ENCODE measurements around the gene PTPN1.
A peak's percentile ranks its signal among the peaks of the same experiment; 100 is the strongest.
"Not testable (repeated sequence)": the region's sequence is repeated elsewhere in the genome, so short reads cannot be mapped to it uniquely, and the experiment has no call there.

The PTPN1 gene

DNA sequence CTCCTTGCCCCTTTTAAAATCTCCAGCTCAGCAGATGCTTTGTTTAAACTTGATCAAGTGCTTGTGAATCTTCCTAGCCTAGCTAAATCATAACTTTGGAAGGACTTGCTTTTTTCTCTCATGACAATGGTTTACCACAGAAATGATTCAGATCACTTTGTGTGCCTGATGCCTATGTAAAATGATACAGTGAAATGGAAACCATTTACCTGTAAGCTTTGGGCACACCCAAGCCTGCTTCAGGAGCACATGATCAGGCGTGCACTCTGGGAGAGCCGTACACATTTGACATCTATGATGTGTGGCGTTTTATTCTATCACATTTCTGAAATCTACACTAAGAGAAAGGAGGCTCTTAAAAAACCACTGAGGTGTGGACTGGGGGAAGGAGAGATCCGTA, 41.1 kb downstream of the PTPN1 start:
- intact Hi-C loops (cut with DNase I), result no loop called here
- no peak for DNase-seq

DNA sequence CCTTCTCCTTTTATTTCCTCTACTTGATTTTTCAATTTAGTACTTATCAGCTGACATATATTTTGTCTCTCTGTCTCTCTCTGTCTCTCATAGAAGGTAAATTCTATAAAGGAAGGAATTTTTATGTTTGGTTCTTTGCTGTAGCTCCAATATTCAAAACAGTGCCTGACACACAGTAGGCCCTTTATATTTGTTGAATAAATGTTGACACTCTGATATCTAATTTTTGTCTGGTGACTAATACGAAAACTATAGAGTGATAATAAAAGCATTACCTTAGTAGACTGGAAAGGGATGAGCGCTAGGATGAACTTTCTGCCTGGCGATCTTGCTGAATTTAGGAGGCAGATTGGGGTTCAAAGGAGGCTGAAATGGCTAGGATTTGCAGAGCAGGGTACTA, 42.8 kb downstream of the PTPN1 start:
- DNase-seq, result no peak
- intact Hi-C loops (cut with DNase I), result no loop called here

DNA sequence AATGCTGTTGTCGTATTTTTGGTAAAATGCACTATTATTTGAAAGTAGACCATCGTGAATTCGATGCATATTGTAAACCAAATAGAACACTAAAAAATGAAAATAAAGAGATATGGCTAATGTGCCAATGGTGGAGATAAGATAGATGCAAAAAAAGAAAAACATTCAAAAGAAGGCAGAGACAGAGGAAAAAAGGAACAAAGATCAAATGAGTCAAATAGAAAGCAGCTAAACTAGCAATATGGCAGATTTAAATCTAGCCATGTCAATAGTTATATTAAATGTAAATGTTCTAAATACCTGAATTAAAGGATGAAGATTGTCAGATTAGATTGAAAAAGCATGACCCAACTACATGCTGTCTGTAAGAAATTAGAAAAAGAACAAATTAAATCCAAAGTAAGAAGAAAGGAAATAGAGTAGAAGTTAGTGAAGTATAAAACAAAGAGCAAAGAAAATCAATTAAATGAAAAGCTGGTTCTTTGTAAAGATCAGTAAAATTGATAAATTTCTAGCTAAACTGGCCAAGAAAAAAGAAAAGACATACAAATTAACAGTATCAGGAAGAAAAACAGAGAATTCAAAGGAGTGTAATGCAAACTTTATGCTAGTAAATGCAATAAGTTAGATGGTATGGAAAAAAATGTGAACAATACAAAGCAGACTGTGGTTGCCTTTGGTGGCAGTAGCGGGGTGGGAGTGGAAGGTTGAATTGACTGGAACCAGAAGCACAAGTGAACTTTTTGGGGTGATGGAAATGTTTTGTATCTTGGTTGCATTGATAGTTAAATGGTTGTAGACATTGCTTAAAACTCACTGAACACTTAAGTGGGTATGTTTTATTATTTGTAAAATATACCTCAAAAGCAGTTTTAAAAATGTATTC, 44.8 kb downstream of the PTPN1 start:
- intact Hi-C loops (cut with DNase I), result no loop called here
- no peak for DNase-seq

DNA sequence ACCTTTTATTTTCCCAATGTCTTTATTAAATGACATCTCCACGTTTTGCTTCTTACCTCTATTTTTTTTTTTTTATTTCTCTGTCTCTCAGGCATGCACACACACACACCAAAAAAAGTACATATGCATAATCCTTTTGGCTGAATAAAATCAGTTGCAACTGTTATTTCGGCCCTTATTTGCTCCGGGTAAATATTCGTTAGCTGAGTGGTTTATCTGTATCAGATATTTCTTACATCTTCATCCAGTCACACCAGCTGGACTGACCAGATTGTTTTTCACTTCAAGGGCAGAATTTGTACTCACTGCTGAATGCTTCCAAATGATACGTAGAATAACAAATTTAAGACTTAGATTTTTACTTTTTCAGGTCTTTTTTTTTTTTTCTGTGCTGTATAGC, 45.5 kb downstream of the PTPN1 start:
- intact Hi-C loops (cut with DNase I), result no loop called here
- DNase-seq, result no peak

DNA sequence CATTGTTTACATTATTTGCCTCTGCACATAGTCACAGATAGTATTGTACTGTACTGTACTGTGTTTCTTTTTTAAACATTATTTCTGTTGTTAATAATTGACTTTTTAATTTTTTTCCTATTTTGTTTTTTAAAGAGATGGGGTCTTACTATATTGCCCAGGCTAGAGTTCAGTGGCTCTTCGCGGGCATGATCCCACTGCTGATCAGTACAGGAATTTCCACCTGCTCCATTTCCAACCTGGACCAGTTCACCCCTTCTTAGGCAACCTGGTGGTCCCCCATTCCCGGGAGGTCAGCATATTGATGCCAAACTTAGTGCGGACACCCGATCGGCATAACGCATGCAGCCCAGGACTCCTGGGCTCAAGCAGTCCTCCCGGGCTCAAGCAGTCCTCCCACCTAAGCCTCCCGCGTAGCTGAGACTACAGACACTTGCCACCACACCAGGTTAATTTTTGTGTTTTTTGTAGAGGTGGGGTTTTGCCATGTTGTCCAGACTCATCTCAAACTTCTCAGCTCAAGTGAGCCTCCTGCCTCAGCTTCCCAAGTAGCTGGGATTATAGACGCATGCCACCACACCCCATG, 47.5 kb downstream of the PTPN1 start:
- no peak for DNase-seq
- intact Hi-C loops (cut with DNase I), result no loop called here

DNA sequence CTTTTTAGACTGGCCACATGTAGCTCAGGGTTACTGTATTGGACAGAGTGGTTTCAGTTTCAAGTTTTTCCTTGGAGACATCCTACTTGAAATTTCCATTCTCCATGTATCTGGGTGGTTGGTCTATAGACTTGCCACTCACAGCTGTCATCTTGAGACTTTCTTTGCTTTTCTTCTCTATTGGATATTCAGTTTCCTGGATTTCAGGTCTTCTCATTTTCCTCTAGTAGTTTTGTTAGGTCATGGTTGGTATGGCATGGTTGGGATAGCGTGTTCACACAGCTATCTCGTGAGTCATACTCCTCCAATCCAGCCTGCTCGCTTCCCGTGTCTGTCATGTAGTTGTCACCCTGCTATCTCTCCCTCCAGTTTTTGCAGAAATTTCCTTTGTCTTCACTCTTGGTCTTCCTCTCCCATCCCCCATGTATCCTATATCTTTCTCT, 48.3 kb downstream of the PTPN1 start:
- DNase-seq, result no peak
- intact Hi-C loops (cut with DNase I), result no loop called here

DNA sequence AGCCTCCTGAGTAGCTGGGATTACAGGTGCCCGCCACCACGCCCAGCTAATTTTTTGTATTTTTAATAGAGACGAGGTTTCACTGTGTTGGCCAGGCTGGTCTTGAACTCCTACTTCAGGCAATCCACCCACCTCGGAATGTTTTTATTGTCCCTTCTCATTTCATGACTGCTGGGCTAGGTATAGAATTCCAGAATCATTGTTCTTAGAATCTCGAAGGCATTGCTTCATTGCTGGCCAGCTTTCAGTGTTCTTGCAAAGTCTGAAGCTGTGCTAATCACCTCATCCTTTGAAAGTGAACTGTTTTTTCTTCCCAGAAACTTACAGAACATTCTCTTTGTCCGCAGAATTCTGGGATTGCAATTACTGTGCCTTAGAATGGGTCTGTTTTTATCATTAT, 49.0 kb downstream of the PTPN1 start:
- DNase-seq, result no peak
- intact Hi-C loops (cut with DNase I), result no loop called here

DNA sequence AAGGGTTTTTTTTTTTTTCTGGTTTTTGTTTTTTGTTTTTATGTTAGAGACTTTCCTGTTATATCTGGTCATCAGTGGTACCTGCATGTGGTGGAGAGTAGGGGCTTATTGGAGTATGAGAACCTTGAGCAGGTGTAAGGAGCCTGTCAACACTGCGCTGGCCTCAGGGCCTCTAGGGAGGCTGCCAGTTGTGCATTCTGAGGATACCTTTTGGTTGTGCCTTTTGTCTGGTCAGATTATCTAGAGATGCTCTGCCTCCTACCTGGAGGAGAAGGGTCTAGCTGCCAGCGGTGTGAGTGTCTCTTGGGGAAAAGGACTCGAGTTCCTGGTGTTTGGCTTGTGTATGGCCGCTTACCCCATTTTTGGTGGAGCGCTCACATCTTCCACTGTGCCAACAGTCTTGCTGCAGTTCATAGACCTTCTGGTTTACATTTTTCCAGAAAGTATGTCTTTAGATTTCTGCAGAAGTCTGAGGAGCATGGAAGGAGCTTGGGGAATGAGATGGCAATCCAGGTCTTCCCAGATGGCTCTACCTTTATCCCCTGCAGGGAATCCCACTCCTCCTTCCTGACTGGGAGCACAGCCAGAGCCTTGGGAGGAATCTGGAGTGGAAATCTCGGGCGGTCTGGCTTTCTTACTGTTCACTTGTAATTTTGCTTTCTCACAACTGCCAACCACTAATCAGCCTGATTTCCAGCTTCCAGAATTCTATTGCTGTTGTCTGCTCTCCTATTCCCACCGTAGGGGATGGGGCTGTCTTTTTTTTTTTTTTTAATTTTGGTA, 49.9 kb downstream of the PTPN1 start:
- intact Hi-C loops (cut with DNase I), result no loop called here
- no peak for DNase-seq

DNA sequence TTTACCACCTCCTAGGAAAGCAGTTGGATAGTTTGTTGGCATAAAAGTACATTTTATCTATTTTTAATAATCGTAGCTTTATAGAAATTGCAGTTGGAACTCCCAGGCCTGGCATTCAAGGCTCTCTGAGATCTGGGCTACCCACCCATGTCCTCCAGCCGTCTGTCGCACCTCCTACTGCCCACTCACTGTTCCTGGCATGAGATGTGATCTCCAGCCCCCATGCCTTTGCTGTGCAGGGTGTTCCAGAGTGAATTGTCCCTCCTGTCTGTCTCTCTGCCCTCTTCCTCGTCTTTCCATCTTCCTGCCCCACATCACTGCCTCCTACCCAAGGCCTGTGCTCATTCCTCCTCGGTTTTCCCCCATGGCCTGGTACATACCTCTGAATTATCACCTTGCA, 50.7 kb downstream of the PTPN1 start:
- peak in 8 of 10 donors; percentile 46 to 93 (median 53) for DNase-seq
- intact Hi-C loops (cut with DNase I), result no loop called here

DNA sequence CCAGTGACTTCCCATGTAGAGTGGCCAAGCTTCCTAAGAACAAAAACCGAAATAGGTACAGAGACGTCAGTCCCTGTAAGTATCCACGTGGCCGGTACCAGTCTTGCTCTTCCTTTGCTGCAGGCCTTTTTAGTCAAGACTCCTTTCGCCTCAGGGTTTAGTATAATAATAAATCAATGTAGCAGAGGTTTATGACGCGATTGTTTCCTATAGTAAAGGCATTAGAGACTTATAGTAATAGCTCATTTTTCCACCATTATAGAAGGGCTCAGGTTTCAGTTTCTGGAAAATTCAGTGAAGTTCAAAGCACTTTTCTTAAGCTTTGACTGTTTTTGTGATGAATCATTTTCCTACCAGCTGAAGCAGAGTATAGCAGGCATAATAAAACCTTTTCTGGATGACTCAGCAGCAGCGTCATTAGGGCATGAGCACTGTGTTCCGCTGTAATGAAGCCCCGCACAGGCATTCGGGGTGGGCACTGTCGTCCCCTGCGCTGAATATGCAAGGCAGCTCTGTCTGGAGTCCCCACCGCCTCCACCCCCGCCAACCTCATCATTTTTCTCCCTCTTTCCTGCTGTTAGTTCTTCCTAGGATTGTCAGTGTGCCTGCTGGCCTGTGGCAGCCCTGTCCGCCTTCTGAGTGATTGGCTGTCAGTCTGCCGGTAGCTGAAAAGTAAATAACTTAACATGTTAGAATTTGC, 51.3 kb downstream of the PTPN1 start:
- DNase-seq, result peak in 6 of 10 donors; percentile 46 to 91 (median 78)
- intact Hi-C loops (cut with DNase I), result no loop called here

DNA sequence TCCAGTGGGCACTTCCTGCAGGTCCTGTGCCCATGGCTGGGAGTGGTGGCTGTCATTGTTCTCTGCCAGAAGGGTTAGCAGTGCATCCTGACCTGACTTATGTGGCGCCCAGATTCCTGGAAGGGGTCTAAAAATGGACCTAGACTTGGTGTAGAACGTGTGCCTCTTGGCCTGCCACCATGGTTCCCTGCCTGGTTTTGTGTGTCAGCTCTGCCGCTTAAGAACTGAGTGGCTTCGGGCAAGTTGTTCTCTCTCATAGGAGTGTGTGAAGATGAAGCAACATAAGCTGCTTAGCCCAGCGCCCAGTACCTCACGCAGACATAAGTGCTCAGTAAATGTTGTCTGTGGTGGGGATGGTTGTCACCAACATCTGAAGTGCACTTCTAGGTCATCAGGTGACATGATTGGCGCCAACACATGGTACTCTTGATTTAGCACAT, 52.1 kb downstream of the PTPN1 start:
- intact Hi-C loops (cut with DNase I), result no loop called here
- DNase-seq, result peak in 1 of 10 donors; percentile 27

DNA sequence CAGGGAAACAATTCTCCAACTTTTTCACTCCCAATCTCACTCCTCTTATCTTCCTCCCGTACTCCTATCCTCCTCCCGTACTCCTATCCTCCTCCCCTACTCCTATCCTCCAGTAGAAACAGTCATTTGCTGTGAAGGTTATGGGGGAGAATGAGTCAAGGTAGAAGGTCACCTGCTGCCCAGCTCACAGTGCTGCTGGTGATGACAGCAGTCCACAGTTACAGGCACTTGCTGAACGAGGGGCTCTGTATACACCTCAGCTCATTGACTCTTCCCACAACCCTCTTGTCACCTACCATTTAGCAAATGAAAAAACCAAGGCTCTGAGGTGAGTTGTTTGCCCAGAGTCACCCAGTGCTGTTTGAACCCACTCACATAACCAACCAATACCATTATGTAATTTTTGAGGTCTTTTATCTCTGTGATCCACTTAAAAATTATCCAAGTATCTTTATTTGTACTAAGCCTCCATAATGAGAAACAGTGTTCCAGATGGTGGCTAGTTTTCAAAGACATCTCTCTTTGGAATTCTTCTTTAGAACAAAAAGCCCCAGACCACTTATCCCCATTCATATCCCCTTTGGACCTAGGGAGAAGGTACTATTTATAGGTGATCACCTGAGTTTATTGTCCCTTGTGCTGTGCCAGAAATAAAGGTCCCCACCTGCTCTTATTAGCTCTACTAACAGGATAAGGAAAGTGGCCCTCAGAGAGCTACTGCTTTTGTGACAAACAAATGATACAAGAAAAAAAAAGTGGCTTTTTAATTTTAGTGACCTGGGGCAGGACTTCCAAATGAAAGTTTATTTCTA, 53.2 kb downstream of the PTPN1 start:
- intact Hi-C loops (cut with DNase I), result no loop called here
- no peak for DNase-seq

DNA sequence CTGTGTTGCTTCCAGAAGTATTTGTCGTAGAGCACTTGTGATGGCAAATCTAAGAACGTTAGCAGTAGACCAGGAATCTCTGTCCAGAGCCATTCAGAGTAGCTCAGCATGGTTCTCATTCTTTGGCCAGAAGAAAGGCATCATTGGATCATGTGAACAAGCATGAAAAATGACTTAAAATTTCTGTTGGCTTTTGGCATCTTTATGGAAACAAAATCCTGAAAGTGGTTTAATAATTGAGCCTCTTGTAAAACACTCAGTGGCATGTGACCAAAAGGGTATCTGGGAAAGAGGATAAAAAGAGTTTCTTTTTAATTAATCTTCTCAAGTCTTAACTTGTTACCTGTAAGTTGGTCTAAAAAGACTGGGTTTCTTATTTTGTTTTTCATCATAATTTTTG, 55.2 kb downstream of the PTPN1 start:
- intact Hi-C loops (cut with DNase I), result no loop called here
- DNase-seq, result no peak

DNA sequence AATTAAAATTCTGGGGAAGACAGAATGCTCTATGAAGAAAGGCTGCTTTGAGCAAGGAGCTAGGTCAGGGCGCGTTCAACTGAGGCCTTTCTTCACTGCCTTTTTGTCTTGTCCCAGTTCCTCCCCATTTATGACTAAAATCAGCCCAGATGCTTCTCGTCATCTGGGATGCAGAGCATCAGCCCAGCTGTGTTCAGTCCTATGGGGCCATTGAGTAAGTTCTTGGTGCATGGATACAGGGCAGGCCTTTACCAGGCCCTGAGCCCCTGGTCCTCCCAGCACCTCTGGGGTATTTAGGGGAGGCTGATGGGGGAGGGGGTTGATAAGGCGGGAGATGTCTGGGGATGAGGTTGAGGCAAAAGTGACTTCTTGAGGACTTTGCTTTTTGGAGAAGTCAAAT, 55.7 kb downstream of the PTPN1 start:
- intact Hi-C loops (cut with DNase I), result no loop called here
- no peak for DNase-seq

DNA sequence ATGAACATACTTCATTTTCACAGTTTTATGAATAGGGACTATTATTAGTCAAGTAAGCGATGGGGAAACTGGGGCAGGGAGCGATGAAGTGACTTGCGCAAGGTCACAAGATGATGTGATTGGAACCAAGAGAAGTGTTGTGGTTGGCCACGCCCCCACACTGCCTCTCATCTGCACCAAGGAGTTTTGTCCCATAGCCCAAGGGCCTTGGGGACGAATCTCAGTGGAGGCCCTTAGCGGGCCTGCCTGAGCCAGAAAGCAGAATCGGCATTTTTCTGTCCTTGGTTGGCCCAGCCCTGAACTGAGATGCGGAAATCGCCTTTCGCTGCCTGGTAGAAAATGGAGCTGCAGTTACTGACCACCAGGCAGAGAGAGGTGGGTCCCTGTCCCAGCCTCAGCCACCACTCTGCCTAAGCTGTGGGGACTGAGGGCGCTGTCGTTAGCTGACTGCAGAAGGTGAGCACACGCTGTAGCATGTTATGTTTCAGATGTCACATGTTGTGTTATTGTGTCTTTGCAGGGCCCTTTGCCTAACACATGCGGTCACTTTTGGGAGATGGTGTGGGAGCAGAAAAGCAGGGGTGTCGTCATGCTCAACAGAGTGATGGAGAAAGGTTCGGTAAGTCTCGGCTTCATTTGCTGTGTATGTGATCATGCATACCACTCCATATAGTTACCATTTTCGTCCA, 57.8 kb downstream of the PTPN1 start:
- intact Hi-C loops (cut with DNase I), result no loop called here
- DNase-seq, result no peak

DNA sequence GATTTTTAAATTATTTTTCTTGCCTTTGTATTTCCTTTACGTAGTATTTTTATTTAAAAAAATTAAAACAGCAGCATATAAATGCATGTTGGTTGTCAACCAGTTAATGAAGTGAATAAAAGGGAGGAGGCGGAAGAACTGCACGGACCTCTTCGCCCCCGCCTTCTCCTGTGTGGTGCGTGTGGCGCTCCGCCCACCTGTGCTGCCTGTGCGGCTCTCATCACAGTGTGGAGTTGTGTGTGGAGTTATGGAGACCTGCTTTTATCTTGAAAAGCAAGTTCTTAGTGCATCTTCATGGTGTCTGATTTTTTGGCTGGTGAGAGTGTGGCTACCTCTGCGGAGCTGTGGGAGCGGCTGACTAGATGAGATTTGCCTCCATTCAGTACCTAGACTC, 58.4 kb downstream of the PTPN1 start:
- DNase-seq, result peak in 5 of 10 donors; percentile 58 to 94 (median 87)
- intact Hi-C loops (cut with DNase I), result no loop called here

DNA sequence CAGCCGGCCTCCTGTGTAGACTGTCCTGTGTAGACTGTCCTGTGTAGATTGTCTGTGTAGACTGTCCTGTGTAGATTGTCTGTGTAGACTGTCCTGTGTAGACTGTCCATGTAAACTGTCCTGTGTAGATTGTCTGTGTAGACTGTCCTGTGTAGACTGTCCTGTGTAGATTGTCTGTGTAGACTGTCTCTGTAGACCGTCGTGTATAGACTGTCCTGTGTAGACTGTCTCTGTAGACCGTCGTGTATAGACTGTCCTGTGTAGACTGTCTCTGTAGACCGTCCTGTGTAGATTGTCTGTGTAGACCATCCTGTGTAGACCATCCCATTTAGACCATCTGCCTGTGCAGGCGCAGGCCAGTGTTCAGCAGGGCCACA, 59.3 kb downstream of the PTPN1 start:
- DNase-seq; intact Hi-C loops (cut with DNase I): not testable (repeated sequence)

DNA sequence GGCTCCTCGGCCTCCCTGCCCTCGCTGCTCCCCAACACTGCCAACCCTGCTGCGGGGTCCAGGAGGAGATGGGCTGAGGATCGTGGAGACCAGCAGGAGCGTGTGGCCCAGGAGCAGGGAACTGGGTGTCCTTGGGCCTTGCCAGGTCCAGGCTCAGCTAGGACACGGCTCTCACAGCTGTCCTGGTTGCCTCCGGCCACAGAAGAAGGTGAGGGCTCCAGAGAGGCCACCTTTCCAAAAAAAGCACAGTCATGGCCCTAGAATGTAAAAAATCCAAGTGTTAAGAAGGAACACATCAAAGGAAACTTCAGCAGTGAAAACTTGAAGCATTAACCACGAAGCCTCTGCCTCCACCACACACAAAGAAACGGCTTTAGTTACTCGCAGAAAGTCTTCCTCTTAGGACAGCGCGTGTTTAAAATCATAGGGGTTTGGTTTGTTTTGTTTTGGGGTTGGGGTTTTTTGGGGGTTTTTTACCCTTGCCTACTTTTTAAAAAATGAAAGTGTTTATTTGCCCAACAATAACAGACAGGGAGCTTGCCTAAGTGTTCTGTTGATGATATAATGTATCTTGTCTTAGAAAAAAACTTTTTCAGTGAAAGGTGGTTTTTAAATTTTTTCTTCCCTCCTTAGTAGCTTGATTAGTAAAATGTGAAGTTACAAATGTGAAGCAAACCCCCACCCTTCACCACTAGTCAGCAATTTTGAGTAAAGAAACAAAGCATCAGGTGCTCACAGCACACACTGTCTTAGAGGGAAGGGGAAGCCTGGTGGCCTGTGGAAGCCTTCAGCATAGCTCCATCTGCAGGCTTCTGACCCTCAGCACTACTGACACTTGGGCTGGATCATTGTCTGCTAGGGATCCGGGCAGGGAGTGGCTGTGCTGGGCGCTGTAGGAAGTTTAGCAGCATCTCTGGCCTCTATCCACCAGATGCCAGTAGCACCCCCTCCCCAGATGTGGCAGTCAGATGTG, 60.0 kb downstream of the PTPN1 start:
- DNase-seq, result no peak

More for the DNA sequence above, 60.0 kb downstream of the PTPN1 start:
- intact Hi-C loops (cut with DNase I), result no loop called here

Data from posterior cingulate gyrus (tissue), 11 donors.